HepG2 (cell line): ENCODE data around the gene KCNAB2. TPM values are rescaled to one million over a fixed set of nuclear protein-coding genes. Genes with fewer than 3 reads are reported as not detected.
A peak's percentile ranks its signal among the peaks of the same experiment; 100 is the strongest.

Experiments
- ATAC-seq: fragments of 200-7000 bp; cut with Tn5 transposase; 3 replicates; pipeline ENCODE4 v1.9.1; 2020; ENCODE audit warnings: mild to moderate bottlenecking, moderate library complexity
- BruUV-seq: library from RNA; stranded (reverse); fragments of 400-500 nt; replicated peaks from 2 replicates; lab custom pipeline; 2021; lab: Mats Ljungman, UMichigan
- CTCF ChIA-PET: fragments of 300-600 bp; formaldehyde crosslinking; extraction: SDS; loops from one replicate; lab custom pipeline; 2021; ENCODE audit warnings: low total read pairs, inconsistent platforms, low intra/inter-chr PET ratio; lab: Yijun Ruan, JAX
- POLR2A ChIA-PET: fragments of 350-600 bp; sonication (Branson Sonifier 250); formaldehyde crosslinking; loops from one replicate; lab custom pipeline; 2020; ENCODE audit warnings: antibody characterized with exemption, inconsistent platforms; lab: Yijun Ruan, JAX
- DNase-seq: peaks from one replicate; pipeline ENCODE4 v3.0.0-alpha.2; 2015; ENCODE audit warnings: low spot score
- FAIRE-seq: peaks from 3 replicates; lab custom pipeline; 2011; peaks lifted over from hg19 to GRCh38; lab: Jason Lieb, UNC
- H2AFZ ChIP-seq: one replicate; pipeline ENCODE4 v1.6.1; 2011; ENCODE audit warnings: low read length, inconsistent platforms
- H3K27ac ChIP-seq: fragments of 300-600 bp; 3 replicates; pipeline ENCODE4 v1.8.0; 2011; ENCODE audit warnings: mixed run types, mild to moderate bottlenecking, mixed read lengths, low read length, inconsistent platforms; ENCODE audit not compliant: insufficient read depth; ENCODE audit errors: extremely low read length
- H3K27me3 ChIP-seq, 2 experiments: fragments of 200-600 bp in 1 of 2; 2 replicates in 1 of 2; 3 replicates in 1 of 2; pipeline versions ENCODE4 v1.6.0 to v1.8.0; 2011; ENCODE audit warnings: low read length in 2 of 2, mild to moderate bottlenecking in 2 of 2, moderate library complexity in 2 of 2, inconsistent platforms in 1 of 2; ENCODE audit not compliant: insufficient read depth in 2 of 2, control insufficient read depth in 1 of 2
- H3K36me3 ChIP-seq, 2 experiments: fragments of 200-600 bp in 1 of 2; replicated peaks in 1 of 2; 2 replicates in 1 of 2; 3 replicates in 1 of 2; pipeline versions ENCODE4 v1.5.1 to v1.8.0; 2011; ENCODE audit warnings: low read length in 2 of 2, inconsistent platforms in 1 of 2; ENCODE audit not compliant: insufficient read depth in 2 of 2, control insufficient read depth in 1 of 2
- H3K4me1 ChIP-seq: 2 replicates; pipeline ENCODE4 v1.5.1; 2012; ENCODE audit warnings: low read length, inconsistent platforms; ENCODE audit not compliant: insufficient read depth
- H3K4me2 ChIP-seq: 2 replicates; pipeline ENCODE4 v1.6.0; 2011; ENCODE audit warnings: low read depth, low read length, inconsistent platforms
- H3K4me3 ChIP-seq, 3 experiments: fragments of 200-600 bp in 1 of 3; sonication (generic), shearing (Covaris generic) in 1 of 3; replicated peaks in 1 of 3; 2 replicates each; pipeline ENCODE4 v1.5.1; 2011 to 2016; ENCODE audit warnings: low read length in 3 of 3, inconsistent platforms in 2 of 3, low read depth in 2 of 3, mild to moderate bottlenecking in 2 of 3, control low read depth in 1 of 3, mixed read lengths in 1 of 3; ENCODE audit not compliant: insufficient read depth in 1 of 3
- H3K79me2 ChIP-seq: one replicate; pipeline ENCODE4 v1.6.1; 2011; ENCODE audit warnings: low read length, inconsistent platforms; ENCODE audit not compliant: insufficient read depth
- H3K9ac ChIP-seq: 2 replicates; pipeline ENCODE4 v1.6.0; 2011; ENCODE audit warnings: mild to moderate bottlenecking, low read depth, low read length, inconsistent platforms; ENCODE audit not compliant: insufficient read depth
- H3K9me3 ChIP-seq: 2 replicates; pipeline ENCODE4 v1.5.1; 2012; ENCODE audit warnings: mild to moderate bottlenecking, low read length
- H4K20me1 ChIP-seq: 2 replicates; pipeline ENCODE4 v1.6.0; 2011; ENCODE audit warnings: inconsistent platforms, mild to moderate bottlenecking, low read length, moderate library complexity; ENCODE audit not compliant: insufficient read depth
- ARNT ChIP-seq: fragments of 450-650 bp; IDR thresholded peaks from 2 replicates; pipeline ENCODE4 v1.6.1; 2017
- HNF4A ChIP-seq: sonication (generic); formaldehyde crosslinking; IDR thresholded peaks from 2 replicates; pipeline ENCODE4 v1.4.0; 2020; ENCODE audit warnings: missing genetic modification reagents
- KAT8 ChIP-seq: IDR thresholded peaks from 2 replicates; pipeline ENCODE4 v1.6.1; 2016; ENCODE audit warnings: missing genetic modification reagents, missing compliant biosample characterization
- MED13 ChIP-seq: sonication (generic); formaldehyde crosslinking; IDR thresholded peaks from 2 replicates; pipeline ENCODE4 v1.5.0; 2020; ENCODE audit warnings: missing genetic modification reagents
- NR2F6 ChIP-seq, 2 experiments: IDR thresholded peaks; 2 replicates each; pipeline ENCODE4 v1.6.1; 2016; ENCODE audit warnings: antibody characterized with exemption in 1 of 2, mild to moderate bottlenecking in 1 of 2
- SCMH1 ChIP-seq: sonication (generic); formaldehyde crosslinking; IDR thresholded peaks from 2 replicates; pipeline ENCODE4 v1.9.0; 2021; ENCODE audit warnings: missing genetic modification reagents, mild to moderate bottlenecking, borderline replicate concordance
- TOPORS ChIP-seq: sonication (generic); formaldehyde crosslinking; IDR thresholded peaks from 2 replicates; pipeline ENCODE4 v1.8.0; 2023; ENCODE audit warnings: mild to moderate bottlenecking, missing genetic modification reagents
- ZFP36L2 ChIP-seq: sonication (generic); formaldehyde crosslinking; IDR thresholded peaks from 2 replicates; pipeline ENCODE4 v1.4.0; 2020; ENCODE audit warnings: missing genetic modification reagents
- ZNF292 ChIP-seq: sonication (generic); formaldehyde crosslinking; IDR thresholded peaks from 2 replicates; pipeline ENCODE4 v1.8.1; 2022; ENCODE audit warnings: mild to moderate bottlenecking, low read depth, missing genetic modification reagents, borderline replicate concordance
- ZNF383 ChIP-seq: sonication (generic); formaldehyde crosslinking; IDR thresholded peaks from 2 replicates; pipeline ENCODE4 v1.4.0; 2020; ENCODE audit warnings: missing genetic modification reagents, mild to moderate bottlenecking, borderline replicate concordance
- ZNF841 ChIP-seq: sonication (generic); formaldehyde crosslinking; IDR thresholded peaks from 2 replicates; pipeline ENCODE4 v1.8.1; 2023; ENCODE audit warnings: missing genetic modification reagents, borderline replicate concordance
- ZNF883 ChIP-seq: sonication (generic); formaldehyde crosslinking; IDR thresholded peaks from 2 replicates; pipeline ENCODE4 v1.5.1; 2020; ENCODE audit warnings: mild to moderate bottlenecking, missing genetic modification reagents; ENCODE audit errors: not compliant biosample characterization
- ZNF891 ChIP-seq: sonication (generic); formaldehyde crosslinking; IDR thresholded peaks from 2 replicates; pipeline ENCODE4 v1.5.0; 2020; ENCODE audit warnings: mild to moderate bottlenecking, missing genetic modification reagents
- WGBS: methylation state at CpG from one replicate; pipeline ENCODE4 v1.1.6; 2017; ENCODE audit warnings: low lambda C conversion rate; 5-methylcytosine and 5-hydroxymethylcytosine counted together
- in situ Hi-C: cut with HindIII; loops from 2 replicates; pipeline ENCODE4 v1.10.0; 2017; ENCODE audit warnings: low pct_unique_long_range_greater_than_20kb; ENCODE audit not compliant: extremely low pct_ligation_motif_present
- intact Hi-C: fragments of 100-400 bp; cut with micrococcal nuclease; formaldehyde crosslinking; loops from one replicate; pipeline ENCODE4 v1.10.0; 2022; ENCODE audit not compliant: unreplicated experiment
- polyA plus RNA-seq, 8 experiments: library from polyadenylated mRNA; depleted of rRNA in 3 of 8; stranded (reverse) in 7 of 8; unstranded in 1 of 8; fragments of >200 nt; fragmentation: Illumina TruSeq in 4 of 8; extraction: Trizol in 4 of 8; gene quantifications; 2 replicates each; pipeline versions ENCODE4 v1.2.1 to v1.2.3, GENCODE V29; 2011 to 2016; ENCODE audit warnings: low read depth in 4 of 8, missing spikeins in 1 of 8, mixed read lengths in 1 of 8; ENCODE audit not compliant: insufficient read depth in 1 of 8
- total RNA-seq, 5 experiments: library from RNA; depleted of rRNA; stranded (reverse); fragments of >200 nt; fragmentation: Illumina TruSeq; extraction: Trizol; gene quantifications; 2 replicates each; pipeline ENCODE4 v1.2.3, GENCODE V29; 2016; ENCODE audit warnings: low read depth in 1 of 5
- TF ChIP-seq, protein P1 (sequence below): sonication (generic); formaldehyde crosslinking; IDR thresholded peaks from 2 replicates; pipeline ENCODE4 v1.4.0; 2020; ENCODE audit warnings: missing genetic modification reagents
- TF ChIP-seq, protein P2 (sequence below): sonication (generic); formaldehyde crosslinking; IDR thresholded peaks from 2 replicates; pipeline ENCODE4 v1.5.1; 2020; ENCODE audit warnings: mild to moderate bottlenecking, missing genetic modification reagents
- TF ChIP-seq, protein P3 (sequence below): IDR thresholded peaks from 2 replicates; pipeline ENCODE4 v1.6.1; 2018; ENCODE audit warnings: missing genetic modification reagents, mild to moderate bottlenecking, missing compliant biosample characterization
- TF ChIP-seq, protein P4 (sequence below): sonication (generic); formaldehyde crosslinking; IDR thresholded peaks from 2 replicates; pipeline ENCODE4 v1.8.0; 2022; ENCODE audit warnings: low read depth, missing genetic modification reagents

KCNAB2 gene
- total and polyA plus RNA-seq, 2 of the 13 experiments (the other 11 are each of a cell fraction or from before 2014, with no cell fraction given), result 6.2 to 8.8 TPM

DNA sequence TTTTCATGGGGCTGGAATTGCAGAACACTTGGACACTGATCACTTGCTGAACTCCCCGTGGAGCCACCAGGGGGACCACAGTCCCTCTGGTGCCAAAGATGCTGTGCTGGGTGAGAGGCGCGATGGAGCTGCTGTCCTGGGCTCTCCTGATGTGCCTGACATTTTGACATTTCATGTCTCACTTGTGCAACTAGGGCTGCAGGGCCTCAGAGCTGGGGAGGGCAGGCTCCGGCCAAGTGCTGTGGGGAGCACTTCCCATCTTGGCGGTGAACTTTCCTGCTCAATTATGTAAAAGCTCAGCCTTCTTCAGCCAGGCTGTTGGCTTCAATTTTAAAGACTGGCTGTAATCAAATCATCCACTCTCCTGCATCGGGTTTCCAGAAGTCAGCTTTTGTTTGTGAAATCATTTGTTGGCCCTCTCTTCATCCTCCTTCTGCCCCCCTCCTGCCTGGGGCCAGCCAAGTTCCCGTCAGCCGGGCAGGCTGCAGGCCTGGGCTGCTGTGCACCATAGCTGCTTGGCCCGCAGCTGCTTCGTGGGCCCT lies 36.8 kb downstream of the KCNAB2 start:
- Histone ChIP-seq H3K9me3 (no peaks in the 10 kb centered on the region), H3K27ac (no peak overlapping the region), H4K20me1 (no peaks in the 10 kb centered on the region), H3K9ac (no peak overlapping the region), H3K4me3 (no peak overlapping the region), H3K4me2 (peak overlapping the region; percentile 8; the same call in 1 of the 2 replicates), H2AFZ (no peak overlapping the region), H3K36me3 (no peaks in the 10 kb centered on the region), H3K79me2 (no peaks in the 10 kb centered on the region), H3K4me1 (peaks cover 11% of the 10 kb centered on the region), H3K27me3 (peaks cover 0 to 3% of the 10 kb centered on the region in 2 experiments; a peak in 1 of 5 replicates)
- ChIA-PET POLR2A (no interaction called here), CTCF (no interaction called here)
- intact Hi-C loops, result no loop called here
- in situ Hi-C loops, result no loop called here
- ATAC-seq (peak; percentile 83), DNase-seq (peak; percentile 44), FAIRE-seq (peak; percentile 82)
- no TSS peak for BruUV-seq
- WGBS, result 52% methylated on average over 5 of the region's 10 CpGs
- TF ChIP-seq, protein P1, sequence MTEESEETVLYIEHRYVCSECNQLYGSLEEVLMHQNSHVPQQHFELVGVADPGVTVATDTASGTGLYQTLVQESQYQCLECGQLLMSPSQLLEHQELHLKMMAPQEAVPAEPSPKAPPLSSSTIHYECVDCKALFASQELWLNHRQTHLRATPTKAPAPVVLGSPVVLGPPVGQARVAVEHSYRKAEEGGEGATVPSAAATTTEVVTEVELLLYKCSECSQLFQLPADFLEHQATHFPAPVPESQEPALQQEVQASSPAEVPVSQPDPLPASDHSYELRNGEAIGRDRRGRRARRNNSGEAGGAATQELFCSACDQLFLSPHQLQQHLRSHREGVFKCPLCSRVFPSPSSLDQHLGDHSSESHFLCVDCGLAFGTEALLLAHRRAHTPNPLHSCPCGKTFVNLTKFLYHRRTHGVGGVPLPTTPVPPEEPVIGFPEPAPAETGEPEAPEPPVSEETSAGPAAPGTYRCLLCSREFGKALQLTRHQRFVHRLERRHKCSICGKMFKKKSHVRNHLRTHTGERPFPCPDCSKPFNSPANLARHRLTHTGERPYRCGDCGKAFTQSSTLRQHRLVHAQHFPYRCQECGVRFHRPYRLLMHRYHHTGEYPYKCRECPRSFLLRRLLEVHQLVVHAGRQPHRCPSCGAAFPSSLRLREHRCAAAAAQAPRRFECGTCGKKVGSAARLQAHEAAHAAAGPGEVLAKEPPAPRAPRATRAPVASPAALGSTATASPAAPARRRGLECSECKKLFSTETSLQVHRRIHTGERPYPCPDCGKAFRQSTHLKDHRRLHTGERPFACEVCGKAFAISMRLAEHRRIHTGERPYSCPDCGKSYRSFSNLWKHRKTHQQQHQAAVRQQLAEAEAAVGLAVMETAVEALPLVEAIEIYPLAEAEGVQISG (CRISPR knock-in tag), result no peak
- TF ChIP-seq KAT8, result no peak
- no peak for TF ChIP-seq ZNF883 (CRISPR knock-in tag)
- TF ChIP-seq ZNF383 (CRISPR knock-in tag), result no peak
- no peak for TF ChIP-seq NR2F6 (IDR thresholded peaks at IDR 0.05)
- TF ChIP-seq NR2F6 (CRISPR knock-in tag; IDR thresholded peaks at IDR 0.05), result no peak
- TF ChIP-seq ZNF891, result no peak
- TF ChIP-seq TOPORS (CRISPR knock-in tag), result no peak
- no peak for TF ChIP-seq ZNF841 (CRISPR knock-in tag)
- no peak for TF ChIP-seq ARNT
- peak; percentile 6; the same call in 1 of the 2 replicates for TF ChIP-seq HNF4A
- TF ChIP-seq, protein P2, sequence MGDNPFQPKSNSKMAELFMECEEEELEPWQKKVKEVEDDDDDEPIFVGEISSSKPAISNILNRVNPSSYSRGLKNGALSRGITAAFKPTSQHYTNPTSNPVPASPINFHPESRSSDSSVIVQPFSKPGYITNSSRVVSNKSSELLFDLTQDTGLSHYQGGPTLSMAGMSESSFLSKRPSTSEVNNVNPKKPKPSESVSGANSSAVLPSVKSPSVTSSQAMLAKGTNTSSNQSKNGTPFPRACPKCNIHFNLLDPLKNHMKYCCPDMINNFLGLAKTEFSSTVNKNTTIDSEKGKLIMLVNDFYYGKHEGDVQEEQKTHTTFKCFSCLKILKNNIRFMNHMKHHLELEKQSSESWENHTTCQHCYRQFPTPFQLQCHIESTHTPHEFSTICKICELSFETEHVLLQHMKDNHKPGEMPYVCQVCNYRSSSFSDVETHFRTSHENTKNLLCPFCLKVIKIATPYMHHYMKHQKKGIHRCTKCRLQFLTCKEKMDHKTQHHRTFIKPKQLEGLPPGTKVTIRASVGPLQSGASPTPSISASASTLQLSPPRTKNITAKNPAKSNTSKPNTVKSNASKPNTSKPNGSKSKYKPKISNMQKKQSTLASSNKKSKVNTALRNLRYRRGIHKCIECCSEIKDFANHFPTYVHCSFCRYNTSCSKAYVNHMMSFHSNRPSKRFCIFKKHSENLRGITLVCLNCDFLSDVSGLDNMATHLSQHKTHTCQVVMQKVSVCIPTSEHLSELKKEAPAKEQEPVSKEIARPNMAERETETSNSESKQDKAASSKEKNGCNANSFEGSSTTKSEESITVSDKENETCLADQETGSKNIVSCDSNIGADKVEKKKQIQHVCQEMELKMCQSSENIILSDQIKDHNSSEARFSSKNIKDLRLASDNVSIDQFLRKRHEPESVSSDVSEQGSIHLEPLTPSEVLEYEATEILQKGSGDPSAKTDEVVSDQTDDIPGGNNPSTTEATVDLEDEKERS, result no peak
- TF ChIP-seq, protein P3, sequence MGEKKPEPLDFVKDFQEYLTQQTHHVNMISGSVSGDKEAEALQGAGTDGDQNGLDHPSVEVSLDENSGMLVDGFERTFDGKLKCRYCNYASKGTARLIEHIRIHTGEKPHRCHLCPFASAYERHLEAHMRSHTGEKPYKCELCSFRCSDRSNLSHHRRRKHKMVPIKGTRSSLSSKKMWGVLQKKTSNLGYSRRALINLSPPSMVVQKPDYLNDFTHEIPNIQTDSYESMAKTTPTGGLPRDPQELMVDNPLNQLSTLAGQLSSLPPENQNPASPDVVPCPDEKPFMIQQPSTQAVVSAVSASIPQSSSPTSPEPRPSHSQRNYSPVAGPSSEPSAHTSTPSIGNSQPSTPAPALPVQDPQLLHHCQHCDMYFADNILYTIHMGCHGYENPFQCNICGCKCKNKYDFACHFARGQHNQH (CRISPR knock-in tag), result no peak
- no peak for TF ChIP-seq SCMH1 (CRISPR knock-in tag)
- TF ChIP-seq ZFP36L2 (CRISPR knock-in tag), result no peak
- TF ChIP-seq, protein P4, sequence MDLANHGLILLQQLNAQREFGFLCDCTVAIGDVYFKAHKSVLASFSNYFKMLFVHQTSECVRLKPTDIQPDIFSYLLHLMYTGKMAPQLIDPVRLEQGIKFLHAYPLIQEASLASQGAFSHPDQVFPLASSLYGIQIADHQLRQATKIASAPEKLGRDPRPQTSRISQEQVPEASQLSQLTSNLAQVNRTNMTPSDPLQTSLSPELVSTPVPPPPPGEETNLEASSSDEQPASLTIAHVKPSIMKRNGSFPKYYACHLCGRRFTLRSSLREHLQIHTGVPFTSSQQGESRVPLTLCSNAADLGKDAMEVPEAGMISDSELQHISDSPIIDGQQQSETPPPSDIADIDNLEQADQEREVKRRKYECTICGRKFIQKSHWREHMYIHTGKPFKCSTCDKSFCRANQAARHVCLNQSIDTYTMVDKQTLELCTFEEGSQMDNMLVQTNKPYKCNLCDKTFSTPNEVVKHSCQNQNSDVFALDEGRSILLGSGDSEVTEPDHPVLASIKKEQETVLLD (CRISPR knock-in tag), result no peak
- no peak for TF ChIP-seq ZNF292 (CRISPR knock-in tag)
- no peak for TF ChIP-seq MED13 (CRISPR knock-in tag)
